ENCODE results near the gene TENT5A.

TENT5A gene

GRCh38 chr6:81773887-81774286 is 21.4 kb upstream of the TENT5A start:
- no peak for TF ChIP-seq CTCF (IDR thresholded peaks at IDR 0.05; ENCODE audit: borderline replicate concordance, insufficient read depth, low read depth, low read length)
- H3K4me3 ChIP-seq (ENCODE audit: low read depth, low read length), result no peak overlapping the region

GRCh38 chr6:81772741-81773140 is 20.3 kb upstream of the TENT5A start:
- TF ChIP-seq CTCF (IDR thresholded peaks at IDR 0.05; ENCODE audit: borderline replicate concordance, insufficient read depth, low read depth, low read length), result no peak
- no peak overlapping the region for H3K4me3 ChIP-seq (ENCODE audit: low read depth, low read length)

- H3K4me3 ChIP-seq (ENCODE audit: low read depth, low read length), result no peak overlapping the region
- TF ChIP-seq CTCF (IDR thresholded peaks at IDR 0.05; ENCODE audit: borderline replicate concordance, insufficient read depth, low read depth, low read length), result no peak
These were observed 18.6 kb upstream of the TENT5A start for GRCh38 chr6:81771097-81771496.

- H3K4me3 ChIP-seq (ENCODE audit: low read depth, low read length), result no peak overlapping the region
- no peak for TF ChIP-seq CTCF (IDR thresholded peaks at IDR 0.05; ENCODE audit: borderline replicate concordance, insufficient read depth, low read depth, low read length)
These were observed 17.9 kb upstream of the TENT5A start for GRCh38 chr6:81770381-81770780.

- H3K4me3 ChIP-seq (ENCODE audit: low read depth, low read length), result no peak overlapping the region
- TF ChIP-seq CTCF (IDR thresholded peaks at IDR 0.05; ENCODE audit: borderline replicate concordance, insufficient read depth, low read depth, low read length), result no peak
These were observed 17.3 kb upstream of the TENT5A start for GRCh38 chr6:81769824-81770223.

GRCh38 chr6:81768150-81768942 is 15.9 kb upstream of the TENT5A start:
- TF ChIP-seq CTCF (IDR thresholded peaks at IDR 0.05; ENCODE audit: borderline replicate concordance, insufficient read depth, low read depth, low read length), result no peak
- H3K4me3 ChIP-seq (ENCODE audit: low read depth, low read length), result no peak overlapping the region

- no peak overlapping the region for H3K4me3 ChIP-seq (ENCODE audit: low read depth, low read length)
- TF ChIP-seq CTCF (IDR thresholded peaks at IDR 0.05; ENCODE audit: borderline replicate concordance, insufficient read depth, low read depth, low read length), result no peak
These were observed 14.8 kb upstream of the TENT5A start for GRCh38 chr6:81767163-81767891.

Data from GM12875 (cell line).